Thyroid gland (tissue), 4 donors: ENCODE results near the gene EPHB6. TPM values are rescaled to one million over a fixed set of nuclear protein-coding genes. Genes with fewer than 3 reads are reported as not detected.

Experiments used
- DNase-seq, 2 donors: peaks; one replicate each; pipeline ENCODE4 v3.0.0-alpha.2; 2019
- H3K27ac ChIP-seq, 3 donors: fragments of 200-600 bp; sonication (generic); 1 replicate in 2 of 3; 2 replicates in 1 of 3; pipeline ENCODE4 v1.5.1; 2016 to 2019; ENCODE audit warnings: mild to moderate bottlenecking in 1 of 3, moderate library complexity in 1 of 3
- H3K27me3 ChIP-seq: fragments of 200-600 bp; sonication (generic); one replicate; pipeline ENCODE4 v1.5.1; 2019
- H3K36me3 ChIP-seq, 2 donors: fragments of 200-600 bp; sonication (generic); one replicate each; pipeline ENCODE4 v1.5.1; 2016 to 2019
- H3K4me1 ChIP-seq, 2 donors: fragments of 200-600 bp; sonication (generic); one replicate each; pipeline ENCODE4 v1.5.1; 2017 to 2019
- H3K4me3 ChIP-seq, 3 donors: fragments of 200-600 bp; sonication (generic); replicated peaks in 1 of 3; 1 replicate in 2 of 3; 2 replicates in 1 of 3; pipeline ENCODE4 v1.5.1; 2016; ENCODE audit warnings: mild to moderate bottlenecking in 1 of 3
- H3K9me3 ChIP-seq: fragments of 200-600 bp; sonication (generic); one replicate; pipeline ENCODE4 v1.5.1; 2017
- CTCF ChIP-seq, 6 experiments: fragments of 200-600 bp in 3 of 6; fragments of 450-650 bp in 3 of 6; sonication (generic) in 3 of 6; IDR thresholded peaks; one replicate each; pipeline ENCODE4 v1.5.1; 2016 to 2019; ENCODE audit warnings: antibody characterized with exemption in 6 of 6, mild to moderate bottlenecking in 2 of 6, inconsistent platforms in 1 of 6, moderate library complexity in 1 of 6
- POLR2A ChIP-seq, 2 donors: fragments of 450-650 bp; IDR thresholded peaks; one replicate each; pipeline ENCODE4 v1.6.1; 2017; ENCODE audit warnings: antibody characterized with exemption in 2 of 2, mild to moderate bottlenecking in 2 of 2, moderate library complexity in 1 of 2
- WGBS, 2 donors: methylation state at CpG; one replicate each; pipeline ENCODE4 v1.1.5; 2017; 5-methylcytosine and 5-hydroxymethylcytosine counted together
- intact Hi-C: fragments of 100-400 bp; cut with DNase I; formaldehyde crosslinking; loops from one replicate; pipeline ENCODE4 v1.15.1; 2023
- total RNA-seq, 4 donors: library from RNA; depleted of rRNA; stranded (reverse); fragments of >200 nt; gene quantifications; one replicate each; pipeline ENCODE4 v1.2.3, GENCODE V29; 2016

The EPHB6 gene
- total RNA-seq, 4 donors from 2014 or later, result 20.0 to 46.2 (median 27.4) TPM

GRCh38 chr7:142873871-142874270, 19.0 kb downstream of the EPHB6 start:
- TF ChIP-seq CTCF (IDR thresholded peaks at IDR 0.05) (no peak), POLR2A (IDR thresholded peaks at IDR 0.05) (no peak)
- Histone ChIP-seq H3K27ac (no peak overlapping the region), H3K36me3 (no peaks in the 10 kb centered on the region), H3K4me1 (no peaks in the 10 kb centered on the region), H3K27me3 (no peaks in the 10 kb centered on the region), H3K9me3 (no peaks in the 10 kb centered on the region), H3K4me3 (no peak overlapping the region)
- 88 to 90% methylated on average over 5 of the region's 5 CpGs for WGBS, 2 donors
- intact Hi-C loops, result loop anchor here (10.0 kb wide), 1 partner anchor 341 kb away; no protein-coding TSS in a partner anchor
- no peak for DNase-seq

- no peak for TF ChIP-seq POLR2A (IDR thresholded peaks at IDR 0.05)
- no peak for TF ChIP-seq CTCF (IDR thresholded peaks at IDR 0.05)
- DNase-seq, result no peak
- intact Hi-C loops, result loop anchor here (10.0 kb wide), 1 partner anchor 340 kb away; no protein-coding TSS in a partner anchor
- Histone ChIP-seq H3K4me3 (no peak overlapping the region), H3K4me1 (no peaks in the 10 kb centered on the region), H3K27me3 (no peaks in the 10 kb centered on the region), H3K27ac (no peak overlapping the region), H3K9me3 (no peaks in the 10 kb centered on the region), H3K36me3 (no peaks in the 10 kb centered on the region)
- WGBS, 2 donors, result 93 to 95% methylated on average over 7 of the region's 7 CpGs
Observed at GRCh38 chr7:142874409-142874808, 19.5 kb downstream of the EPHB6 start.

GRCh38 chr7:142874837-142875236, 20.0 kb downstream of the EPHB6 start:
- no peaks in the 10 kb centered on the region for H3K9me3 ChIP-seq
- intact Hi-C loops, result loop anchor here (10.0 kb wide), 1 partner anchor 340 kb away; no protein-coding TSS in a partner anchor

GRCh38 chr7:142875456-142875855, 20.6 kb downstream of the EPHB6 start:
- no peak for TF ChIP-seq CTCF (IDR thresholded peaks at IDR 0.05)
- Histone ChIP-seq H3K9me3 (no peaks in the 10 kb centered on the region), H3K4me3 (no peak overlapping the region), H3K36me3 (no peaks in the 10 kb centered on the region), H3K4me1 (no peaks in the 10 kb centered on the region), H3K27ac (no peak overlapping the region), H3K27me3 (no peaks in the 10 kb centered on the region)
- intact Hi-C loops, result loop anchor here (10.0 kb wide), 1 partner anchor 339 kb away; no protein-coding TSS in a partner anchor
- 80 to 88% methylated on average over 9 to 13 of the region's 14 CpGs for WGBS, 2 donors
- DNase-seq, result no peak

More at GRCh38 chr7:142874837-142875236, 20.0 kb downstream of the EPHB6 start:
- TF ChIP-seq CTCF (IDR thresholded peaks at IDR 0.05) (no peak), POLR2A (IDR thresholded peaks at IDR 0.05) (no peak)
- DNase-seq, result no peak
- no peaks in the 10 kb centered on the region for H3K36me3 ChIP-seq
- H3K4me3 ChIP-seq, result no peak overlapping the region
- no peaks in the 10 kb centered on the region for H3K27me3 ChIP-seq
- H3K27ac ChIP-seq, result no peak overlapping the region
- whole genome bisulfite sequencing, 2 donors, result 90 to 98% methylated on average over 3 to 6 of the region's 6 CpGs
- no peaks in the 10 kb centered on the region for H3K4me1 ChIP-seq

- intact Hi-C loops, result loop anchor here (10.0 kb wide), 1 partner anchor 338 kb away; no protein-coding TSS in a partner anchor
- no peak overlapping the region for H3K4me3 ChIP-seq
- H3K27ac ChIP-seq, result no peak overlapping the region
- H3K9me3 ChIP-seq, result no peaks in the 10 kb centered on the region
- H3K27me3 ChIP-seq, result no peaks in the 10 kb centered on the region
- TF ChIP-seq CTCF (IDR thresholded peaks at IDR 0.05), result no peak
- no peak for TF ChIP-seq POLR2A (IDR thresholded peaks at IDR 0.05)
- no peak for DNase-seq
- no peaks in the 10 kb centered on the region for H3K36me3 ChIP-seq
- no peaks in the 10 kb centered on the region for H3K4me1 ChIP-seq
- WGBS, 2 donors, result 86 to 93% methylated on average over 7 of the region's 9 CpGs
Observed at GRCh38 chr7:142876236-142876960, 21.5 kb downstream of the EPHB6 start.
